ENCODE data around the gene STPG2. TPM values are rescaled to one million over a fixed set of nuclear protein-coding genes. Genes with fewer than 3 reads are reported as not detected.

Gene STPG2
- polyA plus RNA-seq (ENCODE audit: low read depth in 6 of 6), result under 1 TPM in 3 of 6 donors, not detected in 3; 0.17 to 0.55 (median 0.25) TPM

DNA sequence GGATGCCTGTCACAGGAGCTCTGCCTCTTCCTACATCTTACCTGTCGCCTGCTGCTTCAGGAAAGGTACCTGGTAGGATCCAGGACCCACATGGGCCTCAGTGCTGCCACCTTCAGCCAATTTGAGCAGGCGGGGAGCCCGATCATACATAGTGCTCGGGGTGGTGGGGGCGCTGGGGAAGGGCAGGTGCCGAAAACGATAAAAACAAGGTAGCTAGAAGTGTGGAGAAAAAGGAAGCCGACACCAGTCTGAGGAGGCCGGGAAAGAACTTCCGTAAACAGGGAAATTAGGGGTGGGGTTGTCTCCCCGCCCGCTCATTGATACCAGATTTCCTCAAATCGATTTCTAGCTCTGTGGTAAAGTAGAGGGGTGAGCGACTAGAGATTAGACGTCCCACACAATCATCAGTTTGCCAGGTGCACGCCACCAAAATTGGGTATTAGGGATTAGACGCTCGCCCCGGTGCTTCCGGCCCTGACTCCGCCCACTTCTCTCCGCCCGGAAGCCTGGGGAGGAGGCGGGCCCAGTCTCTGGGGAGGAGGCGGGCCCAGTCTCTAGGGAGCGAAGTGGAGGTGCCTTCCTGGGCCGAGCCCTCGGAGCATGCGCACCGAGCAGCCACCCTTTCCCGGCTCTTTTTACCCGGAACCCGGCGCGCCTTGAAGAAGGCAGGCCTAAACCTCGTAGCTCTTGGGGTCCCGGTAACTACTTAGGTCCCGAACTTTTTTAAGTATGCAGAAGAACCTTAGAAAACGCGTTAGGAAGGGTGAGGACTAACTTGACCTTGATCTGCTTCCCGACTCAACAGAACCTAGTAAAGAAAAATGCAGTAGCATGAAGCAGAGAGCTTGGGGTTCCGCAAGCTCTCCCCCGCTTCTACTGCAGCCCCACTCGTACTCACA lies at the start of gene STPG2:
TSS of gene STPG2 (minus strand) at position 476 of the 899 bp plus-strand sequence.
- Mint-ChIP-seq H3K9me3 (peaks cover 0 to 2% (median 0%) of the 10 kb centered on the region in 7 donors), H3K4me1 (peaks cover 19 to 28% (median 22%) of the 10 kb centered on the region in 3 donors), H3K4me3 (peak within 1 kb of the TSS; percentile 83 to 98 (median 97)), H3K36me3 (no peaks in the 10 kb centered on the region), H3K27ac (peak within 1 kb of the TSS; percentile 78 to 99 (median 98)), H3K27me3 (peaks cover 0 to 2% (median 0%) of the 10 kb centered on the region in 3 donors)
- DNase-seq, result peak; percentile 94
- ATAC-seq (ENCODE audit: low read depth in 2 of 2), result peak; percentile 93 to 94

DNA sequence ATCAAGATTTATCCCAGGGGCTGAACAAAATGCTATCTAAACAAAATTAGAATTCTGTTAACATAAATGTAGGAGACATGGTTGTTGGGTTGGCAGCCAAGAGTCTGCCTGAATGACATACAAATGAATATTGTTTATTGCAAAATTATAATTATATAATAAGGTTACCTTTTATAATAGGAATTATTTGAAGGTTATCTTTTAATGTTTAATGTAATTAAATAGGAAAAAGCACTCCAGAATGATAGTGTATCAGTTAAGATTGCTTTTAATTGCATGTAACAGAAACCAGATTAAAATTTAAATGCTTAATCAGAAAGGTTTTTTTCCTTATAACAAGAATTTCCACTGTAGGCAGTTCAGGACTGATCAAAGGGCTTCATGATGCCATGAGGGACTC lies 42.0 kb upstream of the STPG2 start:
- no peak overlapping the region for H3K27ac Mint-ChIP-seq
- no peaks in the 10 kb centered on the region for H3K27me3 Mint-ChIP-seq
- no peak for DNase-seq
- peaks cover 0 to 4% (median 0%) of the 10 kb centered on the region in 7 donors for H3K9me3 Mint-ChIP-seq
- H3K4me1 Mint-ChIP-seq, result peaks cover 7 to 9% (median 9%) of the 10 kb centered on the region in 3 donors
- H3K36me3 Mint-ChIP-seq, result peaks cover 0 to 15% of the 10 kb centered on the region in 2 donors
- no peak for ATAC-seq (ENCODE audit: low read depth in 2 of 2)
- H3K4me3 Mint-ChIP-seq, result no peak overlapping the region

DNA sequence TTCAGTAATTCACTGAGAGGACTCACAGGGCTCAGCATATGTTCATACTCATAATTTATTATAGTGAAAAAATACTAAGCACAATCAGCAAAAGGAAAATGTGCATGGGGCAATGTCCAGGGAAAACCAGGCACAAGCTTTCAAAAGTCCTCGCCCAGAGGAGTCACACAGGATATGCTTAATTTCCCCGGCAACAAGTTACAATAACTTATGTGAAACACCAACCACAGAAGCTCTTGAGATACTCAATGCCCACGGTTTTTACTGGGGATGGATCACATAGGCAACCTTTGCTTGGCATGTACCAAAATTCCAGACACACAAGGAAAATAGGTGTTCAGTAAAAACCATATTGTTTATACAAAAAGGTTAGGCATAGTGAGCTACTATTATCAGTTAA lies 38.5 kb upstream of the STPG2 start:
- Mint-ChIP-seq H3K36me3 (peaks cover 0 to 18% of the 10 kb centered on the region in 2 donors), H3K4me1 (peaks cover 7 to 9% (median 9%) of the 10 kb centered on the region in 3 donors), H3K9me3 (no peaks in the 10 kb centered on the region), H3K4me3 (no peak overlapping the region), H3K27ac (no peak overlapping the region), H3K27me3 (no peaks in the 10 kb centered on the region)
- ATAC-seq (ENCODE audit: low read depth in 2 of 2), result no peak
- no peak for DNase-seq

DNA sequence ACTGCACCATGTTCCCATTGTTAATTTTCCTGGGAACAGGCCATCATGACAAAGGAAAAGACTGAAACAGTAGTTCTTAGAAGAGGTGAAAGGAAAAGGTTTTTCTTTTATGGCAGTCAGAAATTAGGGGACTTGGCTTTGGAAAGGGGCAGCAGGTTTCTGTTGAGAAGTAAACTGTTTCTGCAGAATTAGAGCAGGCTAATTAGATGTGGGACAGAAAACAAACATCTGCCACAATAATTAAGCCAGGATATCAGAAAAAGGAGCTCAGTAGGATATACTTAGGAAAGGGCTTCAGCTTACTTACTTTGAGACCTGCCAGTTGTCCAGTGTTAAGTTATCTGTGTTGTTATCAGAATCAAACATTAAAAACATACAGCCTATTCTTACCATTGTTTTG lies 36.7 kb upstream of the STPG2 start:
- Mint-ChIP-seq H3K36me3 (peaks cover 0 to 9% of the 10 kb centered on the region in 2 donors), H3K4me3 (no peak overlapping the region), H3K4me1 (peaks cover 7 to 9% (median 9%) of the 10 kb centered on the region in 3 donors), H3K27me3 (no peaks in the 10 kb centered on the region), H3K27ac (no peak overlapping the region), H3K9me3 (no peaks in the 10 kb centered on the region)
- ATAC-seq (ENCODE audit: low read depth in 2 of 2) (no peak), DNase-seq (no peak)

DNA sequence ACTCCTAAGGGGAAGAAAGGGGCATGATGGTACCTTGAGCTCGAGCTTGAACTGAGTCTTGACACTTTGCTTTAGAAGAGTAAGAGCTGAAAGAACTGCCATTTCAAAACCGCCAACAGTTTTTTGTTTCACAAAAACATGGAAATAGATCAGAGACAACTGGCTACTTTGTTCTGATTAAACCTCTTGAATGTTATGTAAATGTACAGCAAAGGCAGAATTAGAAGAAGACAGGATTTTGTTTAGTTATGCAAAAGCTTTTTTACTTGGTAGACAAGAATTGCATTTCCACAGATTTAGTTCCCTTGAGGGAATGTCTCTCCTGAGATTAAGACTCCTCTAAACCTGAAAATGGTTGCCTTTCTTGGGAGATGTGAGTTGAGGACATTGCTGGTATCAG lies 33.3 kb upstream of the STPG2 start:
- no peaks in the 10 kb centered on the region for H3K9me3 Mint-ChIP-seq

GRCh38 chr4:98170035-98170434 lies 26.8 kb upstream of the STPG2 start:
- Mint-ChIP-seq H3K27ac (no peak overlapping the region), H3K36me3 (no peaks in the 10 kb centered on the region), H3K9me3 (no peaks in the 10 kb centered on the region), H3K27me3 (no peaks in the 10 kb centered on the region), H3K4me3 (no peak overlapping the region), H3K4me1 (no peaks in the 10 kb centered on the region)
- DNase-seq (no peak), ATAC-seq (ENCODE audit: low read depth in 2 of 2) (no peak)

More for the DNA sequence above, 33.3 kb upstream of the STPG2 start:
- Mint-ChIP-seq H3K4me3 (no peak overlapping the region), H3K4me1 (no peaks in the 10 kb centered on the region), H3K27me3 (no peaks in the 10 kb centered on the region), H3K27ac (no peak overlapping the region), H3K36me3 (peaks cover 0 to 3% of the 10 kb centered on the region in 2 donors)
- no peak for ATAC-seq (ENCODE audit: low read depth in 2 of 2)
- DNase-seq, result no peak

DNA sequence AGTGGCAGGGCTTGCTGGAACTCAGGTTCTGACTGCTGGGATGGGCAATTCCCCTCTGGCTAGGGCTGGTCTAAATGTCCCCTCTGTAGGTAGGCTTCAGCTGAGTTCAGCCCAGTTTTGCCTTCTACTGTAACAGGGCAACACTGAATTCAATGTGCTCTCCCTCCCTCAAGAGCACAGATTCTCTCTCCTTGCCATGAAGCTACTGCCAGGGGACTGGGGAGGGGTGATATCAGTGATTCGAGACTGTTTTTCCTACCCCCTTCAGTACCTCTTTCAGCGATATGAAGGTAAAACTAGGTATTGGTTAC lies 23.4 kb upstream of the STPG2 start:
- H3K4me1 Mint-ChIP-seq, result no peaks in the 10 kb centered on the region
- no peak overlapping the region for H3K4me3 Mint-ChIP-seq
- ATAC-seq (ENCODE audit: low read depth in 2 of 2), result no peak

DNA sequence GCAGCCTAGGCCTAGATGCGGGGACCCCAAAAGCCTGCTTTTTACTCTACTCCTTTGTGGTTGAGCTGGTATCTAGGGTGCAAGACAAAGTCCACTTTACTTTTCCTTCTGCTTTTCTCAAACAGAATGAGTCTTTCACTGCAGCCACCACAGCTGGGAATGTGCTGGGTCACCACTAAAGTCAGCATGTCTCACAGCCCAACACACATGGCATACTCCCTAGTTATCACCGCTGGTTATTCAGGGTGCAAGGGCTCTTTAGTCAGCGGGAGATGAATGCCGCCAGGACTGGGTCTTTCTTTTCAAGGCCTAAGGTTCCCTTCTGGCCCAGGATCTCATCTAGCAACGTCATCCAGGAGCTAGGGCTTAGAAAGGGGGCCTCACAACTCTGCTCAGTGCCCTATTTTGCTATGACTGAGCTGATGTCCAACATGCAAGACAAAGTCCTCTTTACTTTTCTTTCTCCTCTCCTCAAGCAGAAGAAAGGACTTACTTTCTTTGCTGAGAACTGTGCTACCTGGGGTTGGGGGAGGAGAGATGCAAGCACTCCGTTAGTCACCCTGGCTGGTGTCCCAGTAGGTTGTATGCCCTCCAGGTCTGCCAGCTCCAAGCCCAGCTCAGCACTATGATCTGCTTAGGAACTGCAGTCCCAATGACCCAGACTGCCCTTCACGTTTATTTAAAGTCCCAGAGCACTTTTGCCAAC lies 22.9 kb upstream of the STPG2 start:
- Mint-ChIP-seq H3K27me3 (no peaks in the 10 kb centered on the region), H3K4me1 (no peaks in the 10 kb centered on the region), H3K36me3 (no peaks in the 10 kb centered on the region), H3K27ac (peak overlapping the region in 1 of 6 donors; percentile 56), H3K4me3 (no peak overlapping the region), H3K9me3 (peaks cover 0 to 7% (median 4%) of the 10 kb centered on the region in 7 donors)
- ATAC-seq (ENCODE audit: low read depth in 2 of 2) (no peak), DNase-seq (no peak)

More for the DNA sequence above, 23.4 kb upstream of the STPG2 start:
- Mint-ChIP-seq H3K36me3 (no peaks in the 10 kb centered on the region), H3K27me3 (no peaks in the 10 kb centered on the region), H3K27ac (no peak overlapping the region), H3K9me3 (peaks cover 0 to 7% (median 4%) of the 10 kb centered on the region in 7 donors)
- DNase-seq, result no peak

- H3K4me1 Mint-ChIP-seq, result no peaks in the 10 kb centered on the region
- ATAC-seq (ENCODE audit: low read depth in 2 of 2) (no peak), DNase-seq (no peak)
- no peak overlapping the region for H3K4me3 Mint-ChIP-seq
- H3K36me3 Mint-ChIP-seq, result no peaks in the 10 kb centered on the region
- H3K27ac Mint-ChIP-seq, result peak overlapping the region in 1 of 6 donors; percentile 22
- peaks cover 0 to 7% (median 4%) of the 10 kb centered on the region in 7 donors for H3K9me3 Mint-ChIP-seq
- no peaks in the 10 kb centered on the region for H3K27me3 Mint-ChIP-seq
Measured at GRCh38 chr4:98162696-98163095, 19.4 kb upstream of the STPG2 start.

DNA sequence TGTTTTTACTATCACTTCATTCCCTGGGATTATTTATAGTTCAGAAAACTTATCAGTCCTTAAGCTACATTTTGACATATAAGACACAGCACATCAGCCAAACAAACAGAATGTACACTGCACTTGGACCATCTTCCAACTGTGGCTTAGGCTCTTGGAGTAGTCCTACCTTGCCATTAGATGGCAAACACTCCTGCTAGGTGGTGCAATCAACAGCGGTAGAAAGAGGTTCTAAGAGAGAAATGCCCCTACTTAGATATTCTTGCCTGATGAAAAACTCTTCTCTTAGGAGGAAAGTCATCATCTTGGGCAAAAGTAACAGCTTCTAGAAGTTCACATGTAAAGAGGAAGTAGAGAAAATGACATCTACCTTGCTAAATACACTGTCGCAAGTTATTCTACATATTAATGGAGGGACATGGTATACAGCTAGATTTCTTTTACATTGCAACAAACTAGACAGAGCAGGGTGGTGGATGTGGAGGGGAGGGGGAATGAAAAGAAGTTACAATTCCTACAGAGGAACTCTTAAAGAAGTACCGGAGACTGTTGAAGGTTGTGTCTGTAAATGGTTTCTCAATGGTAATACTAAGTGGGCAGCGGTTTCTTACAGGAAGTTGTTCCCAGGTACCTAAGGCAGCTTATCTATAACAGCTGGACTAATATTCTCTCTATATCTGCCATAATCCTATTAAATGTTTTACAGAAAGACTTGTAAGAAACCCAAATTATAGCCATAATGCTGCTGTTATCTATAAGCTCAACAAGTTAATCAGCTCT lies 8.1 kb upstream of the STPG2 start:
- Mint-ChIP-seq H3K4me3 (peak overlapping the region in 6 of 8 donors; percentile 31 to 87 (median 66)), H3K4me1 (peaks cover 18 to 26% (median 20%) of the 10 kb centered on the region in 3 donors), H3K36me3 (no peaks in the 10 kb centered on the region), H3K9me3 (no peaks in the 10 kb centered on the region), H3K27ac (peak overlapping the region in 3 of 6 donors; percentile 66 to 89 (median 76)), H3K27me3 (no peaks in the 10 kb centered on the region)
- peak; percentile 61 to 71 for ATAC-seq (ENCODE audit: low read depth in 2 of 2)
- DNase-seq, result peak; percentile 14

DNA sequence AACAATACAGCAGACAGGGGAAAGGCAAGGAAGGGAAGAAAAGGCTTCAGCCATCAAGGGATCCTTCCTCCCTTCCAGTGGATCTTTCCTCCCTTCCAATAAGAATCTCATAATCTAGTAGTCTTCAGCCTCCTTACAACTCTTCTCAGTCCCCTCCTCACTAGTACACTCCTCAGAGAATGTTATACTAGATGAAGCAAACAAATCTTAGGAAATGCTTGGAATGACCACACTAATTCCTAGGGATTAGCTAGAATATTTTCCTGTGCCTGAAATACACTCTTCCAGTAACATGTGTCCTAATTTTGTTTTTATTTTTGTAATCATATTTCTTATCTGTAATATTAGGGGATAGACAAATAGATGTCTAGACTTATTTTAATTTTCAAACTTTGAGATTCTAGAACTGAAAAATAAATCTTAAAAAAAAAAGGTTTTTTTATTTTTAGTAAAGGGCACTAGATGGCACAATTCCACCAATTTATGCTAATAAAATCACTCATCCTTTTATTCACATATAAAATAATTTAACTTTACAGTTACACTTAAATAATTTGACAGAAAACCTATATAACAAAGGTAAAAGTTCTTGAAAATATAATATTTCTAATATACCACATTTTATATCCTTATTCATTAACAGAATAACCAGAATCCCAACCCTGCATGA lies 7.0 kb upstream of the STPG2 start:
- ATAC-seq (ENCODE audit: low read depth in 2 of 2) (no peak), DNase-seq (no peak)
- H3K27ac Mint-ChIP-seq, result peak overlapping the region in 2 of 6 donors; percentile 73
- no peaks in the 10 kb centered on the region for H3K36me3 Mint-ChIP-seq
- peak overlapping the region in 1 of 8 donors; percentile 80 for H3K4me3 Mint-ChIP-seq
- H3K4me1 Mint-ChIP-seq, result peaks cover 18 to 26% (median 20%) of the 10 kb centered on the region in 3 donors
- no peaks in the 10 kb centered on the region for H3K27me3 Mint-ChIP-seq
- no peaks in the 10 kb centered on the region for H3K9me3 Mint-ChIP-seq

DNA sequence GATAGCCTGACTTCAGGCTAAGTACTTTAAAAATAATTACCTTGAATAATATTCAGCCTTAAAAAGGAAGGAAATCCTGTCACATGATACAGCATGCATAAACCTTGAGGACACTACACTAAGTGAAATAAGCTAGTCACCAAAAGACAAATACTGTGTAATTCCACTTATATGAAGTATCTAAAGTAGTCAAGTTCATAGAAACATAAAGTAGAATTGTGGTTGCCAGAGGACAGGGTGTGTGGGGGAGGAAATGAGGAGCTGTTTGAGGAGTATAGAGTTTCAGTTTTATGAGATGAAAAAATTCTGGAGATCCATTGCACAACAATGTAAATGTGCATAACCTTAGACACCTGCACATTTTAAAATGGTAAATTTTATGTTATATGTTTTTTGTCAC lies 5.6 kb upstream of the STPG2 start:
- peak overlapping the region in 4 of 8 donors; percentile 7 to 64 (median 30) for H3K4me3 Mint-ChIP-seq
- peaks cover 19 to 29% (median 21%) of the 10 kb centered on the region in 3 donors for H3K4me1 Mint-ChIP-seq
- DNase-seq, result no peak
- no peaks in the 10 kb centered on the region for H3K36me3 Mint-ChIP-seq
- H3K27ac Mint-ChIP-seq, result peak overlapping the region in 1 of 6 donors; percentile 4
- ATAC-seq (ENCODE audit: low read depth in 2 of 2), result no peak
- no peaks in the 10 kb centered on the region for H3K9me3 Mint-ChIP-seq
- no peaks in the 10 kb centered on the region for H3K27me3 Mint-ChIP-seq
